ENCODE data around the gene WDR55. TPM values are rescaled to one million over a fixed set of nuclear protein-coding genes. Genes with fewer than 3 reads are reported as not detected.
"Not testable (repeated sequence)": the region's sequence is repeated elsewhere in the genome, so short reads cannot be mapped to it uniquely, and the experiment has no call there.

WDR55 gene
- total RNA-seq, 4 donors from 2014 or later, result 33.3 to 76.6 (median 36.1) TPM

DNA sequence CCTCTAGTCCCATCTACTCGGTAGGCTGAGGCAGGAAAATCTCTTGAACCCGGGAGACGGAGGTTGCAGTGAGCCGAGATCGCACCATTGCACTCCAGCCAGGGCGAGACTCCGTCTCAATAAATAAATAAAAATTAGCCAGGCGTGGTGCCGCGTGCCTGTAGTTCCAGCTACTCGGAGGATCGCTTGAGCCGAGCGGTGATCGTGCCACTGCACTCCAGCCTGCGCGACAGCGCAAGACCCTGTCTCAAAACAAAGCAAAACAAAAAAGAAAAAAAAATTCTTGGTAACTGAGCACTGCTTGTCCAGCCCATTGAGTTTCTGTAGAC, 710 bp upstream of the WDR55 start:
- in situ Hi-C loops (cut with MboI; ENCODE audit: low pct_ligation_motif_present in 1 of 4, low pct_unique_long_range_greater_than_20kb in 1 of 4, low sequenced_read_pairs in 3 of 4), result loop anchor here in 1 of 4 donors (25.0 kb wide), 2 partner anchors 102 to 277 kb away; partner anchors contain the start of genes APBB3, SLC35A4 and SRA1
- peak overlapping the region; percentile 88 to 95 (median 94) for H3K27ac ChIP-seq
- TF ChIP-seq, protein P1, sequence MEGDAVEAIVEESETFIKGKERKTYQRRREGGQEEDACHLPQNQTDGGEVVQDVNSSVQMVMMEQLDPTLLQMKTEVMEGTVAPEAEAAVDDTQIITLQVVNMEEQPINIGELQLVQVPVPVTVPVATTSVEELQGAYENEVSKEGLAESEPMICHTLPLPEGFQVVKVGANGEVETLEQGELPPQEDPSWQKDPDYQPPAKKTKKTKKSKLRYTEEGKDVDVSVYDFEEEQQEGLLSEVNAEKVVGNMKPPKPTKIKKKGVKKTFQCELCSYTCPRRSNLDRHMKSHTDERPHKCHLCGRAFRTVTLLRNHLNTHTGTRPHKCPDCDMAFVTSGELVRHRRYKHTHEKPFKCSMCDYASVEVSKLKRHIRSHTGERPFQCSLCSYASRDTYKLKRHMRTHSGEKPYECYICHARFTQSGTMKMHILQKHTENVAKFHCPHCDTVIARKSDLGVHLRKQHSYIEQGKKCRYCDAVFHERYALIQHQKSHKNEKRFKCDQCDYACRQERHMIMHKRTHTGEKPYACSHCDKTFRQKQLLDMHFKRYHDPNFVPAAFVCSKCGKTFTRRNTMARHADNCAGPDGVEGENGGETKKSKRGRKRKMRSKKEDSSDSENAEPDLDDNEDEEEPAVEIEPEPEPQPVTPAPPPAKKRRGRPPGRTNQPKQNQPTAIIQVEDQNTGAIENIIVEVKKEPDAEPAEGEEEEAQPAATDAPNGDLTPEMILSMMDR (IDR thresholded peaks at IDR 0.05), result no peak
- TF ChIP-seq POLR2A (IDR thresholded peaks at IDR 0.05), result no peak
- TF ChIP-seq POLR2AphosphoS5 (IDR thresholded peaks at IDR 0.05), result no peak
- TF ChIP-seq EP300 (IDR thresholded peaks at IDR 0.05; ENCODE audit: low read depth), result no peak
- H3K27me3 ChIP-seq, result no peaks in the 10 kb centered on the region
- intact Hi-C loops (cut with DNase I; ENCODE audit: low total_unique reads), result no loop called here
- peaks cover 12 to 27% (median 13%) of the 10 kb centered on the region in 4 donors for H3K4me1 ChIP-seq
- 12 to 14% methylated on average over 11 to 18 of the region's 18 CpGs for WGBS, 2 donors (ENCODE audit: low coverage in 1 of 2)
- H3K36me3 ChIP-seq, result peaks cover 0 to 38% (median 18%) of the 10 kb centered on the region in 4 donors
- H3K9me3 ChIP-seq, result no peaks in the 10 kb centered on the region
- DNase-seq, result no peak
- peak overlapping the region; percentile 18 to 87 (median 76) for H3K4me3 ChIP-seq

DNA sequence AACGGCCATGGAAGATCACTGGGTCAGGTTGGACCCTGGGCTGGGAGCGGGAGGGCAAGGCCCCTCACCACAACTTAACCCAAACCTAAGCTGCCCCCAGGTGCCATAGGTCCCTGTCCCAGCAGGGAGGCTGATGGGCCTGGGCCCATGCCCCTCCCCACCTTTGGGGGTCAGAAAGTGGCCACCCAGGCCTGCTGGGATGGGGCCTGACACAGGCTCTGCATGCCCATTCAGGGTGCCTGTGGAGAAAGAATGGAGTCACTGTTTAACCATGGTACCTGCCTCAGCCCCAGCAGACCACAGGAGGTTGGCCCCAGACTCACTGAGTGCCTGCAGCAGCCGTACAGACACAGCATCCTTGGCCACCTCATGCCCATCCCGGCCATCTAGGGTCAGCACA, 6.3 kb downstream of the WDR55 start:
- 96% methylated on average over 4 of the region's 4 CpGs; no CpG with 5 or more reads in 1 of the 2 donors for WGBS, 2 donors (ENCODE audit: low coverage in 1 of 2)
- H3K4me3 ChIP-seq; H3K27me3 ChIP-seq; DNase-seq; H3K9me3 ChIP-seq; intact Hi-C loops (cut with DNase I; ENCODE audit: low total_unique reads): not testable (repeated sequence)
- Histone ChIP-seq H3K36me3 (peaks cover 0 to 31% (median 13%) of the 10 kb centered on the region in 4 donors), H3K27ac (peak overlapping the region in 2 of 4 donors; percentile 41 to 47), H3K4me1 (peaks cover 5 to 15% (median 6%) of the 10 kb centered on the region in 4 donors)
- in situ Hi-C loops (cut with MboI; ENCODE audit: low pct_ligation_motif_present in 1 of 4, low pct_unique_long_range_greater_than_20kb in 1 of 4, low sequenced_read_pairs in 3 of 4), result loop anchor here in 1 of 4 donors (25.0 kb wide), 2 partner anchors 109 to 284 kb away; partner anchors contain the start of genes APBB3, SLC35A4 and SRA1

DNA sequence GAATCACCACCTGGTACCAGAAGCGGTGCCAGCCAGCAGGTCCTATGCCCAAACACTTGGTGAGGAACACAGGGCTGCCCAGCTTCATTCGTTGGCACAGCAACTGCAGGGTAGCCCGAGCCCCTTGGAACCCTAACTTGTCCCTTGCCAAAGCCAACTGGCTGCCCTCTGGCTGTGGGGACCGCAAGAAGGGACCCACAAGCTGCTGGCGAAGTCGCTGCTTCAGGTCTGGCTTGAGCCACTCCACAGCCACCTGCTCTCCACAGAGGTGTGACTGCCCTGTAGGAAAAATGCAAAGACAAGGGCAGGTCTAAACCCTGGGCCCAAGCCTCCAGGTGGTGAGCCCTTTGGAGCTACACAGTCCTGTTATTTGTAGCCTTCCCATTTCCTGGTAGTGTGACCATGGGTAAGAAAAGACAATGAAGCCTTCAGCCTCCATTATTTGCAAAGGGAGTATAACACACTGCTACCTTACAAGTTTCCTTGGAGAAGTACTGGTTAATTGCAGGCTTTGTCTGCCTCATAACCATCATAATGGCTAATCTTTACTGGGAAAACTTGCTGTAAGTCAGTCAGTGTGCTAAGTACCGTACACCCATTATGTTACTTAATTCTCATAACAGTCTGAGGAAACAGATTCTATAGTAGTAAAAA, 6.9 kb downstream of the WDR55 start:
- peak; percentile 14 for DNase-seq
- intact Hi-C loops (cut with DNase I; ENCODE audit: low total_unique reads), result no loop called here
- no peak overlapping the region for H3K4me3 ChIP-seq
- peak overlapping the region in 3 of 4 donors; percentile 18 to 47 (median 41) for H3K27ac ChIP-seq
- 50 to 85% methylated on average over 1 to 6 of the region's 7 CpGs for WGBS, 2 donors (ENCODE audit: low coverage in 1 of 2)
- H3K9me3 ChIP-seq, result no peaks in the 10 kb centered on the region
- in situ Hi-C loops (cut with MboI; ENCODE audit: low pct_ligation_motif_present in 1 of 4, low pct_unique_long_range_greater_than_20kb in 1 of 4, low sequenced_read_pairs in 3 of 4), result loop anchor here in 1 of 4 donors (25.0 kb wide), 2 partner anchors 109 to 284 kb away; partner anchors contain the start of genes APBB3, SLC35A4 and SRA1
- no peaks in the 10 kb centered on the region for H3K27me3 ChIP-seq
- TF ChIP-seq, protein P1 (IDR thresholded peaks at IDR 0.05), result no peak
- H3K36me3 ChIP-seq, result peaks cover 0 to 34% (median 17%) of the 10 kb centered on the region in 4 donors
- H3K4me1 ChIP-seq, result peaks cover 0 to 9% (median 4%) of the 10 kb centered on the region in 4 donors

DNA sequence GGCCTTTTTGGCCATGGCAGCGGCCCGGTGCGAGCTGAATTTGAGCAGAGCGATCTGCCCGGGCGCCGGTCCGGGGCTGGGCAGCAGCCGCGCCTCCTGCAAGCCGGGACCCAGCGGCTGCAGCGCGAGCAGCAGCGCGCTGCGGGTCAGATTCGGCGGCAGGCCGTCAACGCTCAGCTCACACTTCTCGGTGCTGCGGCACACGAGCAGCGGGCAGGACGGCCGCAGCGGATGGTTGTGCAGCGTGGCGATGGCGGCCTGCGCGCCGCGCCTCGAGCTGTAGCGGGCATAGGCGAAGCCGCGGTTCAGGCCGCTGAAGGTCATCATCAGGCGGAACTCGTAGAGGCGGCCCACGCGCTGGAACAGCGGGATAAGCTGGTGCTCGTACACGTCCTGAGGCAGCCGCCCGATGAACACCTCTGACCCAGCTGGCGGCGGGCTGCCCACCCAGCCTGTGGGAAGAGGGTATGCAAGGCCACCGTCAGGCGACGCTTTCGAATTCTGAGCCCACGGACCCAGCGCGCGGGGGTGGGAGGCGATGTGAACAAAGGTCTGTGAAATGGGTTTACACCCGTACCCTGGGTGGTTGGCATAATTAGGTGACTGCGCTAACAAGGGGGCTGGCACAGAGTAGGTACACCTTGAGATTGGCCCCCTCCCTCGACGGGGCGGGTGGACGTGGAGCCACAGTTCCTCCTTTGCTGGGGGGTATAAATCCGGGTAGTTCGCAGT, 7.9 kb downstream of the WDR55 start:
- TF ChIP-seq EP300 (IDR thresholded peaks at IDR 0.05; ENCODE audit: low read depth), result no peak
- no peak for TF ChIP-seq POLR2A (IDR thresholded peaks at IDR 0.05)
- TF ChIP-seq, protein P1 (IDR thresholded peaks at IDR 0.05), result no peak
- TF ChIP-seq POLR2AphosphoS5 (IDR thresholded peaks at IDR 0.05), result no peak
- H3K4me1 ChIP-seq, result peaks cover 0 to 7% (median 2%) of the 10 kb centered on the region in 4 donors
- intact Hi-C loops (cut with DNase I; ENCODE audit: low total_unique reads), result no loop called here
- H3K36me3 ChIP-seq, result peaks cover 0 to 40% (median 19%) of the 10 kb centered on the region in 4 donors
- H3K27me3 ChIP-seq, result no peaks in the 10 kb centered on the region
- no peak for DNase-seq
- WGBS, 2 donors (ENCODE audit: low coverage in 1 of 2), result 88 to 90% methylated on average over 8 to 68 of the region's 70 CpGs
- in situ Hi-C loops (cut with MboI; ENCODE audit: low pct_ligation_motif_present in 1 of 4, low pct_unique_long_range_greater_than_20kb in 1 of 4, low sequenced_read_pairs in 3 of 4), result loop anchor here in 1 of 4 donors (25.0 kb wide), 2 partner anchors 110 to 285 kb away; partner anchors contain the start of genes APBB3, SLC35A4 and SRA1
- H3K4me3 ChIP-seq, result peak overlapping the region in 1 of 4 donors; percentile 12
- H3K27ac ChIP-seq, result peak overlapping the region in 3 of 4 donors; percentile 18 to 47 (median 41)
- no peaks in the 10 kb centered on the region for H3K9me3 ChIP-seq
